CD4-positive, alpha-beta T cell treated with Interleukin-1 beta for 1 hour (primary cell): ENCODE data around the gene P2RX7.
"Not testable (repeated sequence)": the region's sequence is repeated elsewhere in the genome, so short reads cannot be mapped to it uniquely, and the experiment has no call there.

Experiments
- DNase-seq, 2 donors: peaks; one replicate each; pipeline ENCODE4 v3.0.0-alpha.2; 2020 to 2022

Gene P2RX7

GRCh38 chr12:121212875-121213274 is 80.2 kb downstream of the P2RX7 start:
- DNase-seq: no peak

GRCh38 chr12:121214166-121214777 is 81.6 kb downstream of the P2RX7 start:
- peak; percentile 15 to 46 for DNase-seq

- DNase-seq: peak in 1 of 2 donors; percentile 40
Observed at GRCh38 chr12:121214855-121215745, 82.4 kb downstream of the P2RX7 start.

GRCh38 chr12:121216102-121216501 is 83.4 kb downstream of the P2RX7 start:
- DNase-seq: no peak

- no peak for DNase-seq
Observed at GRCh38 chr12:121217063-121217462, 84.4 kb downstream of the P2RX7 start.

GRCh38 chr12:121217761-121218160 is 85.1 kb downstream of the P2RX7 start:
- no peak for DNase-seq

- DNase-seq: no peak
Observed at GRCh38 chr12:121218588-121219352, 86.1 kb downstream of the P2RX7 start.

- DNase-seq: no peak
Observed at GRCh38 chr12:121219353-121219986, 86.8 kb downstream of the P2RX7 start.

GRCh38 chr12:121222847-121223246 is 90.2 kb downstream of the P2RX7 start:
- DNase-seq: peak in 1 of 2 donors; percentile 47

- DNase-seq: peak; percentile 43 to 54
Observed at GRCh38 chr12:121223292-121224285, 90.9 kb downstream of the P2RX7 start.

- DNase-seq: peak; percentile 30 to 60
Observed at GRCh38 chr12:121224591-121224990, 91.9 kb downstream of the P2RX7 start.

- DNase-seq: no peak
Observed at GRCh38 chr12:121226399-121226798, 93.7 kb downstream of the P2RX7 start.

- not testable (repeated sequence) for DNase-seq
Observed at GRCh38 chr12:121226871-121227270, 94.2 kb downstream of the P2RX7 start.

GRCh38 chr12:121227294-121227693 is 94.6 kb downstream of the P2RX7 start:
- DNase-seq: no peak

- no peak for DNase-seq
Observed at GRCh38 chr12:121228919-121229665, 96.4 kb downstream of the P2RX7 start.

- DNase-seq: peak; percentile 59 to 65
Observed at GRCh38 chr12:121229826-121230537, 97.3 kb downstream of the P2RX7 start.

GRCh38 chr12:121230538-121230907 is 97.8 kb downstream of the P2RX7 start:
- no peak for DNase-seq

GRCh38 chr12:121232163-121232562 is 99.5 kb downstream of the P2RX7 start:
- DNase-seq: no peak

GRCh38 chr12:121232977-121233627 is 100.4 kb downstream of the P2RX7 start:
- DNase-seq: no peak

- DNase-seq: no peak
Observed at GRCh38 chr12:121233628-121234020, 100.9 kb downstream of the P2RX7 start.
